HS-27A (cell line): ENCODE measurements around the gene LYRM7.
A peak's percentile ranks its signal among the peaks of the same experiment; 100 is the strongest.
"Not testable (repeated sequence)": the region's sequence is repeated elsewhere in the genome, so short reads cannot be mapped to it uniquely, and the experiment has no call there.

Experiments
- DNase-seq: peaks from one replicate; pipeline ENCODE4 v3.0.0-alpha.2; 2012; ENCODE audit warnings: low read depth, missing footprints

The LYRM7 gene

DNA sequence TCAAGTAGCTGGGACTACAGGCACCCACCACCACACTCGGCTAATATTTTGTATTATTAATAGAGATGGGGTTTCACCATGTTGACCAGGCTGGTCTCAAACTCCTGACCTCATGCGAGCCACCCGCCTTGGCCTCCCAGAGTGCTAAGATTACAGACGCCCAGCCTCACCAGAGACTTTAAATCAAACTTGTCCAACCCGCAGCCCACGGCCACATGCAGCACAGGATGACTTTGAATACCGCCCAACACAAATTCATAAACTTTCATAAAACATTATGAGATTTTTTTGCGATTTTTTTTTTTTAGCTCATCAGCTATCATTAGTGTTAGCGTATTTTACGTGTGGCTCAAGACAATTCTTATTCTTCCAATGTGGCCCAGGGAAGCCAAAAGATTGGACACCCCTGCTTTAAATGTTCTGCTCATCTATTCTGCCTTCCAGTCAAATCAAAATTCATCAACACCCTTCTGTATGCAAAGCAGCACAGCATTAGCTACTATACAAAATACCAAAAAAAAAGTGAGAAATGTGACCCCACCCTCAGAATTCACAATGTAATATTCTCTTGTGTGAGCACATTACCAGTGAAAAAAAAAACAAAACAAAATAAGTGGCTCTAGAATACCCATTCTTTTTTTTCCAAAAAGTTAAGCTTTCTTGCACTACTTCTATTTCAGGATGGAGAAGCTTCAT, 50.4 kb downstream of the LYRM7 start:
- no peak for DNase-seq

DNA sequence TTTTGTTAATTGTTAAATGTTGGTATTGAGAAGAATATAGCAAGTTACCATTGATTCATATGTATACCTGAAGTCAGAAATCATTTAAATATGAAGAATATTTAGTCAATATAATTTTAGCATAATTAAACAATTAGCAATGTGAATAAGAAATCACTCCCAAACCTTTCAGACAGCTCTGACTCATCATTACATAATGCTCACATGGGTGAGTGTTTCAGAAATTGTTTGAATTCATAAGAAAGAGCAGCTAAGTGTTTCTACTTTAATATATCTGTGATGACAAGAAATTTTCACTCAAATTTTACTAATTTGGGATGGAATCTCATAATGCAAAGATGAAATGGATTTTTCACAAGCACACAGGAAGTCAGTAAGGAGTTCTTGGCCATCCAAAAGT, 51.1 kb downstream of the LYRM7 start:
- no peak for DNase-seq

DNA sequence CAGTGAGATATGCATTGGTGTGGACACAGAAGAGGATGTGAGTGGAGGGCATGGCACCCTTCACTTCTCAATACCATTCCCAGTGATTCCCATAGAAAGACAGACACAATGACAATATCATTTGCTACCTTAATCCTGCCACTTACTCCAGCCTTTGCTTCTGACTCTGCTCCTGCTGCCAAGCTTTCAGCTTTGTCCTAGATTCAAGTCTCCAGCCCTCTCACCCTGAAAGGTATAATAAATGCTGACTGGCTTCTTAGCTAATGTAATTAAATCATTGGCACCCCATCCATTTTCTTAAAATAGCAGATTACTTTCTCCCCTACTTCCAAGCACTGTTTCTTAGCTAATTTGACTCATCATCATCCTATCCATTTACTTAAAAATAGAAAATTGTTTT, 52.0 kb downstream of the LYRM7 start:
- DNase-seq, result no peak

DNA sequence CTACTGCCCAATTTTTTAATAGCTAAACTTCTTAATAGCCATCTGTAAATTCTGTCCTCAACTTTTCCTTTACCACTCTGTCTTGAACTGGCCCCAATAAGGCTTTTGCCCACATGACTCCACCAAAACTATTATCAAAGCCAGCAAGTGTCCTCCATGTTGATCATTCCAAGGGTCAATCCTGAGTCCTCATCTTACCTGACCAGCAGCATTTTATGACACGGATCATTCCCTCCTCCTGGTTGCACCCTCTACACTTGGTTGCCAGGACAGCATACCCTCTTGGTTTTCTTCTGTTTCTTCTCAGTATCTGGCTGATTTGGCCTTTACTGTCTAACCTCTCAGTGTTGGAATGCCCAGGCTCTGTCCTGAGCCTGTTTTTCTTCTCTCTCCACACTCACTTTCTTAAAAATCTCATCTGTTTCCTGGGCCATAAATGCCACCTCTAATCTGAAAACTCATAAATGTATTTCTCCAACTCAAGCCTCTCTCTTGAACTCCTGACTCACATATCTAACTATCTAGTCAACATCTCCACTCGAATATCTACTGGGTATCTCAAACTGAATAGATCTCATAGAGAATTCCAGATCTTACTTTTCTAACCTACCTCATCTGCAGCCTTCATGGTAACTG, 53.1 kb downstream of the LYRM7 start:
- DNase-seq, result no peak

DNA sequence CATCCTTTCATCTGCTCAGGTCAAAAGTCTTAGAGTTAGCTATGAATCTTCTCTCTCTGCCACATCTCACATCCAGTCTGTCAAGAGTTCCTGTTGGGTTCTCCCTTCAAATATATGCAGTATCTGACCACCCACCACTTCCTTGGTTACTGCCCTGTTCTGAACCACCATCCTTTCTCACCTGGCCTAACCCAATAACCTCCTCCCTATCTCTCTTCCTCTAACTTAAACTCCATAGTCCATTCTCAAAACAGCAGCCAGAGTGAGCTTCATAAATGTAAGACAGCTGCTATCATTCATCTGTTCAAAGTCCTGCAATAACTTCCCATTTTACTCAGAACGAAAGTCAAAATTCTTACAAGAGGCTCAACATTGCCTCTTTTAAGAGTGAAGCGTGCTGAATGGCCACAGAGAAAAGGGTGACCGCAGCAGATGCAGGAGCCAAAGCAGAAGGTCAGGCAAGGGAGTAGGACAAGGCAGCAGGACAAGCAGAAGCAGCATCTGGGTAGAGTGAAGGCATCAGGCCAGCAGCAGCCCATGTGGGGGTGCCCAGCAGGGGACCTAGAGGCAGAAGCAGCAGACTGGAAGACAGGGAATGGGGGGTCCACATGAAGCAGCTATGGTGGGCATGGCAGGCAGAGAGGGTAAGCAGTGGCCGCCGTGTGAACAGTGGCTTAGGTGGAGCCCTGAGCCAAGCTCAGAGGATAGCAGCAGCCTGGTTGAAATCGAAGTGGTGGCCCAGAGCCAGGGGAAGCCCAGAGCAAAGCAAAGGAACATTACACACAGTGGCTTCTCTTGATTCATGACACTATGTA, 53.9 kb downstream of the LYRM7 start:
- DNase-seq, result no peak

DNA sequence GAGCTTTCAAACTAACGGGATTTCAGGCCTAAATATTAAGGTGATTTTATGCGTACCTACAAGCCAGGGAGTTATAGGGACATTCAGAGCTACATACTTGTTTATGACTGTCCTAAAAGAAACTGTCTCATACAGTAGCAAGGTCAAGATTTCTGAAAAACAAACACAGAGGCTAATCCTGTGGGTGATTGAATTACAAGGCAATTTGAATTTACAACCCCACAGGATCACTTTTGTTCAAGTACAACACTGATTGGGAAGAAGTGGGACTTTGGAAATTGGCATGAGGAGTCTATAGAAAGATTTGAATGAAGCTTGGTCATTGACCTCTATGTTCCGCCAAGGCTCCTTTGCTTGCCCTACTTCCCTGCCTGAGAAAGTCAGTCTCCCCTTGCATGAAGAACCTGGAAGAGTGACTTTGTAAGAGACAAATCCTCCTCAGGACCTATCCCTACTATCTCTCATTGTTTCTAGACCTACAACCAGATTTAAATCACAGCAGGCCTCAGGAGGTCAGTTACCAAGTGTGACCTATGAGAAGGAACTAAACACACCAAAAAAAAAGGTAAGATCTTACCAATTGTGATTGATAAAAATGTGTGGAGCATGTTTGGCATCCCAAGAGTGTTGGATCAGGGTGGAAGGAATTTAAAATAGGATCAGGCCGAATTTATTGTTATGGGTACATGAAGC, 54.7 kb downstream of the LYRM7 start:
- no peak for DNase-seq

DNA sequence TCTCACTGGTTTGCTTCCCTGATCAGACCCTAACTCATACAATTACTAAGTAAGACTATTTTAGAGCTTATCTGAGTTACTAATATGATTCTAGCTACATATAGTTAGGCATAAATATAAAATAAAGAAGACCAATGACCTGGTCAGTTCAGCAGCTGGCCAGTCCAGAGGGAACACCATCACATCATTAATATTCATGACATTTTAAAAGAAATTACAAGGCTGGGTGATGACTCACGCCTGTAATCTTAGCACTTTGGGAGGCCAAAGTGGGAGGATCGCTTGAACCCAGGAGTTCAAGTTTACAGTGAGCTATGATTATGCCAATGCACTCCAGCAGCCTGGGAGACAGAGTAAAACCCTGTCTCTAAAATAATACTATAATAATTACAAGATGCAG, 56.2 kb downstream of the LYRM7 start:
- DNase-seq, result no peak

DNA sequence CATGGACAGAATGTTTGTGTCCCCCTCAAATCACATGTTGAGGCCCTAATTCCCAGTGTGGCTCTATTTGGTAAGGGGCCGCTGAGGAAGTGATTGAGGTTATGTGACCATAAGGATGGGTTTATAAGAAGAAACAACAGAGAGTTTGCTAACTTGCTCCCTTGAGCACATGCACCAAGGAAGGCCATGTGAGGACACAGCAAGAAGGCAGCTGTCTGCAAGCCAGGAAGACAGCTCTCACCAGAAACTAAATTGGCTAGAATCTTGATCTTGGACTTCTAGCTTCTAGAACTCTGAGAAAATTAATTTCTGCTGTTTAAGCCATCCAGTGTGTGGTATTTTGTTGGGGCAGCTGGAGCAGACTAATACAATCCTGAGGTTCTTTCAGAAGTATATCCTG, 57.9 kb downstream of the LYRM7 start:
- no peak for DNase-seq

DNA sequence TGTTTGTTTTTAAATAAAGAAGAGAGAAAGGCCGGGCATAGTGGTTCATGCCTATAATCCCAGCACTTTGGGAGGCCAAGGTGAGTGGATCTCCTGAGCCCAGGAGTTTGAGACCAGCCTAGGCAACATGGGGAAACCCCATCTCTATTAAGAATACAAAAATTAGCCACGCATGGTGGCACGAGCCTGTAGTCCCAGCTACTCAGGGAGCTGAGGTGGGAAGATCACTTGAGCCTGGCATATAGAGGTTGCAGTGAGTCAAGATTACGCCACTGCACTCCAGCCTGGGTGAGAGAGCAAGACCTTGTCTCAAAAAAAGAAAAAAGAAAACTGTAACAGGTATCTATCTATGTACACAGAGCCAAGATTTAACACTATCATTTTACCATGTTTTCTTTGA, 58.9 kb downstream of the LYRM7 start:
- no peak for DNase-seq

DNA sequence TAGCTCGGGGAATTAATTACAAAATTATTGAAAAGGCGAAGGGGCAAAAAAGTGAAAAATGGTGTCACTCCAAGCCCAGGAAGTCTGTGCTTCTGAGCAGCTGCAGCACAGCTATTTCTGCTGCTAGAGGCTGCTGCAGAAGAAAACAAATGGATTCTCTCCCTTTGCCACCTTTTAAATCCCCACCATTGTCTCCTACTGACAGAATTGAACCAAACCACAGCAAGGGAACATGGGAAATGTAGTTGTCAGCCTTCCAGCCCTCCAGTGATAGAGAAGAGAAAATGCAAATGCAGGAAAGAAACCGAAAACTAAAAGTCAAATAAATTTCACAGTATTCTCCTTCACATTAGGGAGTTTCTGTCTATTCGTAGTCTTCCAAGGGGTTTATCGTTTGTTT, 59.7 kb downstream of the LYRM7 start:
- no peak for DNase-seq

DNA sequence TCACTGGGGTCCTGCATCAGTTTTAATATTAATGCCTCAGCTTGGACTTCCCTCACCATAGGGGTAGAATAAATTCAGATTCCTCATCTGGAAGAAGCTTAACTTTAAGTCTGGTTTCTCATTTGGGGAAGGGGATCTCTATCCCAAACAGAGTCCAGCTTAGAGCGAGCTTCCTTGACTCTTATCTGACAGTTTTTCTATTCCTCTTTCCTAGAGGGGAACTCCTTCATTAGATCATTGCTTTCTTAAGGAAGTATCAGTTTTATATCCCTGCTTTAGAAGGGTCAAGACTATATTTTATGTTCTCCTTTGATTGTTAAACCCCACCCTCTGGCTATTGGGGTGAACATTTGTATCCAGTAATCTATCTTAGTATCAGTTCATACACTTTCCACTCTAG, 68.9 kb downstream of the LYRM7 start:
- no peak for DNase-seq

DNA sequence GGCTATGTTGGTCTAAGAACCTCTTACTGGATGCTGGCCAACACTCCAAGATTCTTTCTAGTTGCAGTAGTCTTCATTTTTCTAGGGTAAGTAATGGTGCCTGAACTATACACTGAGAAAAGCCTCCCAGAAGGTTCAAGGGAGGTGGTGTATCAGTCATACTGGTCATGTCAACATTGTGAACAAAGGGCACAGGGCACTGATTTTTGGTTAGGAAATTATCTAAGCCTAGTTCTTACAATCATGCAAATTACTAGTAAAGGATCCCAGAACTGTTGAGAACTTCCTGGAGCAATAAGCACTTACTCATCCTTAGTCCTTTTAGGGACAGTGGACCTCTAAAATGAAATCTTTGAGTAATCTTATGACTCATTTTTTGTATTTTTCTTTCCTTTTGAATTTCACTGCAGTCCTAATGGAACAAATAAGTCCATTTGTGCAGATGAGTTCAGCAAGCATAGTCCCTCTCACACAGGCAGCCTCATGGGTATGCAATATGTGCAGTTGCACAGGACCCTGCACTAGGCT, 72.0 kb downstream of the LYRM7 start:
- peak; percentile 48 for DNase-seq

DNA sequence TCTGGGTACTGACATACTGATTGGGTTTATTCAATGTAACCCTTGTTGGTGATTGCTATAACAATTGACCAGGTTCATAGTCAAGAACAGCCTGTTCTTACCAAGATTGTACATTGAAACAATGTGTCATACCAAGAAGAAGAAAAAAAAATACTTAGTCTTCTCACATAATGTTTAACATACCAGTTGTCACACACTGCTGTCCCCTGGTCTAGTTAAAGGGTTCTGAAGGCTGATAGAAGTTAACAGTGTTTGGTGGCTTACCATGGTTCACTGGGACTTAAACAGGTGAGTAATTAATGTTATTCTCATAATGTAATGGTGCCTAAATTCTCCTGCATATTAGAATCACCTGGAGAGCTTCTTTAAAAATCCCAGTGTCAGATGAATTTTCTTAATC, 74.6 kb downstream of the LYRM7 start:
- DNase-seq, result no peak

DNA sequence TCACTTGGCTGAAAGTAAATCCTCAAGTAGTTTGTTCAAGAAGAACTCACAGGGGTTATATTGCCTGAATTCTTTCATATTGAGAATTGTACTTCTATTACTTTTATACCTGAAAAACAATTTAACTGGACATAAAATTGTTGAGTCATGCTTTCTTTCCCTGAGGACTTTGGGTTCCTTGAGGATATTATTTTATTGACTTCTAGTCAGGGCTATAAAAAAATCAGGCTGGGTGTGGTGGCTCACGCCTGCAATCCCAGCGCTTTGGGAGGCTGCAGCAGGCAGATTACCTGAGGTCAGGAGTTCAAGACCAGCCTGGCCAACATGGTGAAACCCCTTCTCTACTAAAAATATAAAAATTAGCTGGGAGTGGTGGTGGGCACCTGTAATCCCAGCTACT, 75.2 kb downstream of the LYRM7 start:
- DNase-seq, result no peak

DNA sequence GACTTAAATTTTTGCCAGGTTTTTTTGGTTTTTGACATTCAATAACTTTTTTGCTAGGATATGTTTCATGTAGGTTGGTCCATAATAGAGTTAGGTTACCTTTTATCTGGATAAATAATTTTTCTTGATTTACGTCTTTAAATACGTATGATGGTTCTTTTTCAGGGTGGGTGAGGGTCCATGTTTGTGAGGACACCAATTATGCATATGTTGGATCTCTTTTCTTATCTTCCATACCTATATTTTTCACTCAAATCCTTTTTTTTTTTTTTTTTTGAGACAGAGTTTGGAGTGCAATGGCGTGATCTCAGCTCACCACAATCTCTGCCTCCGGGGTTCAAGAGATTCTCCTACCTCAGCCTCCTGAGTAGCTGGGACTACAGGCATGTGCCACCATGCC, 75.8 kb downstream of the LYRM7 start:
- no peak for DNase-seq

DNA sequence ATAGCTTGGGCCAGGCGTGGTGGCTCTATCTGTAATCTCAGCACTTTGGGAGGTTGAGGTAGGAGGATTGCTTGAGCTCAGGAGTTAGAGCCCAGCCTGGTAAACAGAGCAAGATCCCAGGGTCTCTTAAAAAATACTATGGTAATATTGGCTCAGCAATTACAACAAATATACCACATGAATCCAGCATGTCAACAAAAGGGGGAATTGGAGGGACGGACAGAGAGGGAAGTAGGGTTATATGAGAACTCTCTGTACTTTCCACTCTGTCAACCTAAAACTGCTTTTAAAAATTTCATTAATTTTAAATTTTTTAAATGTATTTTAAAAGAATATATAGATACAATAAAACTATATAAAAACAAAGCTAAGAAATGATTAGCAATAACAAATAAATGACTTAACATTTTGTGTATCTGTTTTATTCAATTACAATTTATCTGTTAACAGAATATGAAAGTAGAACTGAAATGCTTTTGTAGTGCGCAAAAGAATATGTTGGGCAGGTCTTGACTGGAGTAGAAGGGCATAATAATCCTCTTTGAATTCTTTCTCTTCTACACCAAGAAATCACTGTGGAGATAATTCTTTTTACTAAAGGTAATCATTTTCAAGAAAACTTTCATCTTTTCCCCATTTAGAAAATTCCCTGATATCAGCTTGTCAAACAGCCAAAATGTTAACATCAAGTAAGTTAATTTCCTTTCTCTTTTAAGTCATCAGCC, 80.2 kb downstream of the LYRM7 start:
- DNase-seq, result no peak

DNA sequence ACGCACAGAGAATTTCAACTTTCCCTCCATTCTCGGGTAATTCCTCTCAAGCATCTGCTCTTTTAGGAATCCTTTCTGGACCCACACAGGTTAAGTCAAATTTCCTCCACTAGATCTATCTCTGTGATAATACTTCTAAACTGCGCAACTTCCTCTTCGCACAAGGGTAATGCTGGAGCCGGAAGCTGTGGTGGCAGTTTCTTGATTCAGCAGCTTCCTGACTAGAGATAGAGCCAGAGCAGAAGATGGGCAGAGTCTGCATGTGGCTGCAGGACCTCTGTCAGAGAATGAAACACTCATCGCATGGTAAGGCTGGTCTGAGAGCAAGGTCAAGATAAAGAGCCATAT, 82.1 kb downstream of the LYRM7 start:
- DNase-seq, result no peak

DNA sequence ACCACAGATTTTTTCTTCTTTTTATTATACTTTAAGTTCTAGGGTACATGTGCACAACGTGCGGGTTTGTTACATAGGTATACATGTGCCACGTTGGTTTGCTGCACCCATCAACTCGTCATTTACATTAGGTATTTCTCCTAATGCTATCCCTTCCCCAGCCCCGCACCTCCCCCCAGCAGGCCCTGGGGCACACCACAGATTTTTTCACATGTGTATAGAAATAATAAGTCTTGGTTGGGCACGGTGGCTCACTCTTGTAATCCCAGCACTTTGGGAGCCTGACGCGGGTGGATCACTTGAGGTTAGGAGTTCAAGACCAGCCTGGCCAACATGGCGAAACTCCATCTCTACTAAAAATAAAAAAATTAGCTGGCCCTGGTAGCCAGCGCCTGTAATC, 83.3 kb downstream of the LYRM7 start:
- DNase-seq, result not testable (repeated sequence)

DNA sequence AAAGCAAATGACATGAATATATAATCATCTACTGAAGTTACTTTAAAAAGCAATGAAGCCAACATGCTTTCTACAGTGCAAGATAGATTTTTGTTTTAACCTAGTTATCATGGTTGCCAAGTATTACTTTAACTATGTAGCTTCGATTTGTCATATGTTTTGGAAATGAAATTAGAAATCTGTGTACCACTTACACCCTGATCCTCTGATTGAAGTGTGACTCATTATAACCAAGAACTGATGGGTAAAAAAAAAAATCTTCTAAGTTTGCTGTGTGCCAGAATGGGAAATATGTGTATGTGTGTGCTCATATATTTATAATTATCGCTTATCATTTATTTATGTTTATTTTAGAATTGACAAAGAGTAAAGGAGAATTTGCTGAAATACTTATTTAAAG, 84.0 kb downstream of the LYRM7 start:
- no peak for DNase-seq
